Panc1 (cell line): ENCODE data around the gene LYSET.
"Not testable (repeated sequence)": the region's sequence is repeated elsewhere in the genome, so short reads cannot be mapped to it uniquely, and the experiment has no call there.

Experiments used
- POLR2AphosphoS5 ChIP-seq: IDR thresholded peaks from 2 replicates; pipeline ENCODE4 v1.6.1; 2012; ENCODE audit warnings: mild to moderate bottlenecking, low read depth, low read length, moderate library complexity
- TCF7L2 ChIP-seq: IDR thresholded peaks from 2 replicates; pipeline ENCODE4 v1.6.1; 2011; ENCODE audit warnings: mild to moderate bottlenecking, low read depth, low read length, inconsistent platforms
- TF ChIP-seq, protein P1 (sequence below): fragments of 450-650 bp; IDR thresholded peaks from 2 replicates; pipeline ENCODE4 v1.5.1; 2017; ENCODE audit warnings: mild to moderate bottlenecking

DNA sequence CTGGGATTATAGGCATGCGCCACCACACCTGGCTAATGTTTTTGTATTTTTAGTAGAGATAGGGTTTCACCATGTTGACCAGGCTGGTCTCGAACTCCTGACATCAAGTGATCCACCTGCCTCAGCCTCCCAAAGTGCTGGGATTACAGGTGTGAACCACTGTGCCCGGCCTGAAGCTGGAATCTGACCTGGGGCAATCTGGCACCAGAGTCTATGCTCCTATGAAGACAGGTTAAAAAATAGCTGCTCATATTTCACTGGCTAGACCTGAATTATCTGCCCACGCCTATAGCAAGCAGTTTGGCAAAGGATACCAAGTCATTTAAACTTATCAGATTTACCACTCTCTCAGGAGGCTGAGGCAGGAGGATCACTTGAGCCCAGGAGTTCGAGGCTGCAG, 10.4 kb upstream of the LYSET start:
- TF ChIP-seq, protein P1, sequence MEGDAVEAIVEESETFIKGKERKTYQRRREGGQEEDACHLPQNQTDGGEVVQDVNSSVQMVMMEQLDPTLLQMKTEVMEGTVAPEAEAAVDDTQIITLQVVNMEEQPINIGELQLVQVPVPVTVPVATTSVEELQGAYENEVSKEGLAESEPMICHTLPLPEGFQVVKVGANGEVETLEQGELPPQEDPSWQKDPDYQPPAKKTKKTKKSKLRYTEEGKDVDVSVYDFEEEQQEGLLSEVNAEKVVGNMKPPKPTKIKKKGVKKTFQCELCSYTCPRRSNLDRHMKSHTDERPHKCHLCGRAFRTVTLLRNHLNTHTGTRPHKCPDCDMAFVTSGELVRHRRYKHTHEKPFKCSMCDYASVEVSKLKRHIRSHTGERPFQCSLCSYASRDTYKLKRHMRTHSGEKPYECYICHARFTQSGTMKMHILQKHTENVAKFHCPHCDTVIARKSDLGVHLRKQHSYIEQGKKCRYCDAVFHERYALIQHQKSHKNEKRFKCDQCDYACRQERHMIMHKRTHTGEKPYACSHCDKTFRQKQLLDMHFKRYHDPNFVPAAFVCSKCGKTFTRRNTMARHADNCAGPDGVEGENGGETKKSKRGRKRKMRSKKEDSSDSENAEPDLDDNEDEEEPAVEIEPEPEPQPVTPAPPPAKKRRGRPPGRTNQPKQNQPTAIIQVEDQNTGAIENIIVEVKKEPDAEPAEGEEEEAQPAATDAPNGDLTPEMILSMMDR, result not testable (repeated sequence)
- not testable (repeated sequence) for TF ChIP-seq TCF7L2, POLR2AphosphoS5
